ENCODE measurements around the gene DDX53.

The DDX53 gene

GRCh38 chrX:22999696-23000223 is at the start of gene DDX53:
TSS of gene DDX53 (plus strand) at chrX:22999960. CDS start at chrX:23000058, 98 bp downstream.
- DNase-seq: no peak

- DNase-seq: peak; percentile 9
These were observed 49.2 kb upstream of the DDX53 start for GRCh38 chrX:22950269-22951266.

- peak; percentile 11 for DNase-seq
These were observed 47.8 kb upstream of the DDX53 start for GRCh38 chrX:22952010-22952409.

GRCh38 chrX:22958250-22958649 is 41.5 kb upstream of the DDX53 start:
- no peak for DNase-seq

GRCh38 chrX:22959204-22959920 is 40.4 kb upstream of the DDX53 start:
- no peak for DNase-seq

GRCh38 chrX:22963196-22963595 is 36.6 kb upstream of the DDX53 start:
- DNase-seq: no peak

- no peak for DNase-seq
These were observed 31.3 kb upstream of the DDX53 start for GRCh38 chrX:22968494-22968893.

GRCh38 chrX:22969411-22969810 is 30.3 kb upstream of the DDX53 start:
- DNase-seq: no peak

- no peak for DNase-seq
These were observed 28.9 kb upstream of the DDX53 start for GRCh38 chrX:22970861-22971260.

GRCh38 chrX:22974616-22975015 is 25.1 kb upstream of the DDX53 start:
- DNase-seq: no peak

GRCh38 chrX:22975786-22976185 is 24.0 kb upstream of the DDX53 start:
- DNase-seq: no peak

- no peak for DNase-seq
These were observed 13.8 kb upstream of the DDX53 start for GRCh38 chrX:22985958-22986357.

- DNase-seq: no peak
These were observed 12.3 kb upstream of the DDX53 start for GRCh38 chrX:22987452-22987851.

- DNase-seq: no peak
These were observed 3.4 kb downstream of the DDX53 start for GRCh38 chrX:23003116-23003515.

- peak; percentile 30 for DNase-seq
These were observed 8.8 kb downstream of the DDX53 start for GRCh38 chrX:23008431-23009099.

- peak; percentile 30 for DNase-seq
These were observed 12.4 kb downstream of the DDX53 start for GRCh38 chrX:23012162-23012561.

GRCh38 chrX:23012636-23013035 is 12.9 kb downstream of the DDX53 start:
- no peak for DNase-seq

GRCh38 chrX:23013366-23013765 is 13.6 kb downstream of the DDX53 start:
- no peak for DNase-seq

GRCh38 chrX:23031600-23031999 is 31.8 kb downstream of the DDX53 start:
- no peak for DNase-seq

- no peak for DNase-seq
These were observed 35.7 kb downstream of the DDX53 start for GRCh38 chrX:23035493-23035892.

- DNase-seq: no peak
These were observed 46.7 kb downstream of the DDX53 start for GRCh38 chrX:23046443-23046842.

- DNase-seq: no peak
These were observed 49.2 kb downstream of the DDX53 start for GRCh38 chrX:23048806-23049573.
